Central memory CD8-positive, alpha-beta T cell (primary cell): ENCODE measurements around the gene ANG.
"Not testable (repeated sequence)": the region's sequence is repeated elsewhere in the genome, so short reads cannot be mapped to it uniquely, and the experiment has no call there.

Experiments
- ATAC-seq: fragments of 150-1000 bp; cut with Tn5 transposase; replicated peaks from 2 replicates; pipeline ENCODE4 v1.10.0; 2022; ENCODE audit warnings: mild to moderate bottlenecking, moderate FRiP score, moderate number of reproducible peaks; ENCODE audit not compliant: poor library complexity, severe bottlenecking; ENCODE audit errors: extremely low read depth
- DNase-seq, 2 donors: peaks; one replicate each; pipeline ENCODE4 v3.0.0; 2021; ENCODE audit warnings: low spot score in 2 of 2
- H3K27ac Mint-ChIP-seq: one replicate; pipeline ENCODE4 v1.8.0; 2022; ENCODE audit warnings: low read depth, mild to moderate bottlenecking, moderate library complexity, mixed read lengths
- H3K27me3 Mint-ChIP-seq: one replicate; pipeline ENCODE4 v1.8.0; 2022; ENCODE audit warnings: mixed read lengths
- H3K36me3 Mint-ChIP-seq: one replicate; pipeline ENCODE4 v1.8.0; 2022; ENCODE audit warnings: mild to moderate bottlenecking, moderate library complexity, mixed read lengths; ENCODE audit not compliant: insufficient read depth
- H3K4me1 Mint-ChIP-seq: one replicate; pipeline ENCODE4 v1.8.0; 2022; ENCODE audit warnings: mixed read lengths
- H3K4me3 Mint-ChIP-seq: one replicate; pipeline ENCODE4 v1.8.0; 2022; ENCODE audit warnings: mild to moderate bottlenecking, moderate library complexity, mixed read lengths
- H3K9me3 Mint-ChIP-seq: one replicate; pipeline ENCODE4 v1.8.0; 2022; ENCODE audit warnings: mixed read lengths

Gene ANG

DNA sequence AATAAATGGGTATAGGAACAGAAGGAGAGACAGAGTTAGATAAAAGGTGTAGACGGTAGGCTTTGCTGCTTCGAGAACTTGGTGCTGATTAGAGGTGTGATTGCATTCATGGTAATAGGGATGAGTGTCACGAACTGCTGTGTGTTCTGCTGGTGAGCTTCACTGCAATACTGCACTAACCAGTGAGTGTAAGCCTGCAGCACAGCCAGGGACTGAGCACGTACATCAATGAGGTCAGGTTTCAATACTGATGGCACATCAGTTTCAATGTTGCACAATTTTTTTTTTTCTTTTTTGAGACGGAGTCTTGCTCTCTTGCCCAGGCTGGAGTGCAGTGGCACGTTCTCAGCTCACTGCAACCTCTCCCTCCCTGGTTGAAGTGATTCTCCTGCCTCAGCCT is 32.2 kb downstream of the ANG start:
- H3K9me3 Mint-ChIP-seq: no peaks in the 10 kb centered on the region
- no peak overlapping the region for H3K27ac Mint-ChIP-seq
- H3K36me3 Mint-ChIP-seq: peaks cover 2% of the 10 kb centered on the region
- no peak for ATAC-seq
- H3K27me3 Mint-ChIP-seq: peaks cover 87% of the 10 kb centered on the region
- no peak for DNase-seq
- H3K4me3 Mint-ChIP-seq: no peak overlapping the region
- peaks cover 7% of the 10 kb centered on the region for H3K4me1 Mint-ChIP-seq

DNA sequence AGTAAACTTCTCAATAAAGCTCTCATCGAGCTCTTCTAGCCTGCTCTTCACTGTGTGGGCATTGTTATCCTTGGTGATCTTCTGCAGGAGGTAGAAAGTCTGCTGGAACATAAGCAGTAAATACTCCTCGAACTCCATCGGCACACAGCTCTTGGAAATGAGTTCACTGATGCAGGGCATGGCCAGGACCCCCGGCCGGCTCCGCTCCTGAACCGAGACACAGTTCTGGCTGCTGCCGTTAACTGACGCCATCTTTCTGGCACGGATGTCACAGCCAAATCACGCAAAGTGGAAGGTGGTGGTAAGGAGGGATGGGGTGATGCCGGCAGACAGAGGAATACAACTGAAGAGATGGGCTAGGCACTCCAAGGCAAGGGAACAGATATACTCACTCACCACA is 33.5 kb downstream of the ANG start:
- Mint-ChIP-seq H3K9me3 (no peaks in the 10 kb centered on the region), H3K36me3 (peaks cover 2% of the 10 kb centered on the region), H3K27ac (no peak overlapping the region), H3K27me3 (peaks cover 90% of the 10 kb centered on the region), H3K4me3 (no peak overlapping the region), H3K4me1 (peaks cover 7% of the 10 kb centered on the region)
- DNase-seq: no peak
- no peak for ATAC-seq

DNA sequence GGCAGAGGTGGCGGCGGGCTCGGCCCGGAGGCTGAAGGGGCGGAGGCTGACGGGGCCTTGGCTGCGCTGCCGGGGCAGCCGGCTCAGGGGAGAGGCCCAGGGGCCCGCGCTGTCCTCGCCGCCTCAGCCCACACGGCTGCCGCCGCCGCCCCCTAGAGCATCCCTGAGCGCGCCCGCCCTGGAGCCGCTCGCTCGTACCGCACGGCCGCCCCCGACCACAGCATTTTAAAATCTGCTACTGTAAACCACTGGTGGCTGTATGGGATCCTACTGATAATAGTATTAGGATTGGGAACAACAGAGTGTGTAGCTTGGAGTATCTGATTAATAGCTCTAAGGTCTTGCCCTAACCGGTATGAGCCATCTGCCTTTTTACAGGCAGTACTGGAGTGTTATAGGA is 34.9 kb downstream of the ANG start:
- H3K27me3 Mint-ChIP-seq: peaks cover 89% of the 10 kb centered on the region
- no peaks in the 10 kb centered on the region for H3K9me3 Mint-ChIP-seq
- H3K4me3 Mint-ChIP-seq: no peak overlapping the region
- no peak for DNase-seq
- no peak for ATAC-seq
- peaks cover 2% of the 10 kb centered on the region for H3K36me3 Mint-ChIP-seq
- H3K27ac Mint-ChIP-seq: no peak overlapping the region
- H3K4me1 Mint-ChIP-seq: peaks cover 7% of the 10 kb centered on the region

DNA sequence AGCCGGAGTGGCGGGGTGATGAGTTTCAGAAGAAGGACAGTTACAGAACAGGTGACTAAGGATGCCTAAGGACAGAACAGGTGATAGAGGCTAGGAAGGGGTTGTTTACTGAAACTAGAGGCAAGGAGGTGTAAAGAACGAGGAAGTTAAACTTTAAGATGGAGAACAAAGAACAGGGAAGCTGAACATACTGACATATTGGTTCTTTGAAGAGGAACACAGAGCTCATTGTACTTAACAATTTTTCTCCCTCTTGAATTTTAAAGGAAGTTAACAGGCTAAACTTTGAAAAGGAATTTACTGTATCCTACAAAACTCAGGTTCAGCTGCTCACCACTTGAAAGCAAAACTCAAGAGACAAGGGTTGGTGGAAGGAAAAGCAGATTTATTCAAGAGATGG is 37.6 kb downstream of the ANG start:
- H3K4me3 Mint-ChIP-seq, H3K4me1 Mint-ChIP-seq, ATAC-seq, DNase-seq, H3K36me3 Mint-ChIP-seq, H3K27ac Mint-ChIP-seq, H3K9me3 Mint-ChIP-seq: not testable (repeated sequence)
- H3K27me3 Mint-ChIP-seq: peaks cover 69% of the 10 kb centered on the region

DNA sequence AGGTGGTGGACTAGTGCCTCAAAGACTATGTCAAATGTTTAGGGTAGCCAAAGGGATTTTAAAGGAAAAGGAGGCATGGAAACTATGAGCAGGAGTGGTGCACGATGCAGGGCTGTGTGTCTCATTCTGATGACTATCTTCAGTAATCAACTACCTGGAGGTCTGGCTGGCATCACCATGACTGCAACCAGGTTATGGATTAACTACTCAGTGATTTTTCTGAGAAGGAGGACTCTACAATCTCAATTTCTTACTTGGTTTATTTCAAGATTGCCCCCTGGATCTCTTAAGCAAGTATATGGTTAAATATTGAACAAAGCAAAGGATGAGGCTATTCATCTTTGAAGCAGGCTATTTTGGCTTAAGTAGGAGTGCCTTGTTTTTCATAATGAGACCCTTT is 38.0 kb downstream of the ANG start:
- peaks cover 65% of the 10 kb centered on the region for H3K27me3 Mint-ChIP-seq
- H3K4me3 Mint-ChIP-seq: no peak overlapping the region
- no peaks in the 10 kb centered on the region for H3K9me3 Mint-ChIP-seq
- no peak overlapping the region for H3K27ac Mint-ChIP-seq
- no peak for ATAC-seq
- no peaks in the 10 kb centered on the region for H3K36me3 Mint-ChIP-seq
- DNase-seq: no peak
- peaks cover 7% of the 10 kb centered on the region for H3K4me1 Mint-ChIP-seq

DNA sequence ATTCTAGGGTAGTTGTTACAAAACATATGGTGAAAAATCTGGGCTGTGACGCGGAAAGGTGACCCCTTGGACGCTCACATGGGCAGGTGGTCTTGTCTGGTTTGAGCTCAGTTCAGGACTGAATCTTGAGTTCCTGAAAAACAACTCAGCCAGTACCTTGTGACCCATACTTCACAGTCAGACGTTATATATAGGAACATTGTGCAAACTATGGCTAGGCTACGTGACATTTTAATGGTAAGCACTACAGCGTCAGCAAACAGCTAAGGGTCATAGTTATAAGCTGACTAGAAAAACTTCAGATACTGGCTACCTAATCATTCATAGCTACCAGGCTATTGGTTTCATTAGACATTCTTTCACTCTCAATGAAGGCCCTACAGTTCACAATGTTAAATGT is 42.3 kb downstream of the ANG start:
- no peak overlapping the region for H3K27ac Mint-ChIP-seq
- no peak overlapping the region for H3K4me3 Mint-ChIP-seq
- DNase-seq (no peak), ATAC-seq (no peak)
- no peaks in the 10 kb centered on the region for H3K36me3 Mint-ChIP-seq
- H3K27me3 Mint-ChIP-seq: peaks cover 25% of the 10 kb centered on the region
- no peaks in the 10 kb centered on the region for H3K9me3 Mint-ChIP-seq
- no peaks in the 10 kb centered on the region for H3K4me1 Mint-ChIP-seq

DNA sequence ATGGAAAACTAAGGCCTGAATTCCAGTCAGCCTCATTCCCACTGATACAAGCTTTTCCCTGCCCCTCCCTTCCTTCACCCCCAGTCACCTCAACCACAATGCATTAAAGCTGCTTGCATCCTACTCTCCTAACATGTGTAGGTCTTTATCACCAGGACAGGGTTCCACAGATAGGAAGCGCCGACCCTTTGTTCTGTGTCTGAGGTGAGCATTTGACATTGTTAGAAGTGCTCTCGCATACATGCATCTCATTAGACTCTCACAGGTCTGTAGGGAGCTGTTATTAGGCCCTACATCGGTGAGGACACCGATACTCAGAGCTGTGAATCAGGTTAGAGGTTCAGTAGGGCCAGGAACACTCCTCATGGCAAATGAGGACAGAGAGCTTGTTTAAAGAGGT is 43.9 kb downstream of the ANG start:
- Mint-ChIP-seq H3K4me3 (no peak overlapping the region), H3K4me1 (no peaks in the 10 kb centered on the region), H3K9me3 (no peaks in the 10 kb centered on the region), H3K27me3 (peaks cover 9% of the 10 kb centered on the region), H3K36me3 (no peaks in the 10 kb centered on the region), H3K27ac (no peak overlapping the region)
- DNase-seq (no peak), ATAC-seq (no peak)

DNA sequence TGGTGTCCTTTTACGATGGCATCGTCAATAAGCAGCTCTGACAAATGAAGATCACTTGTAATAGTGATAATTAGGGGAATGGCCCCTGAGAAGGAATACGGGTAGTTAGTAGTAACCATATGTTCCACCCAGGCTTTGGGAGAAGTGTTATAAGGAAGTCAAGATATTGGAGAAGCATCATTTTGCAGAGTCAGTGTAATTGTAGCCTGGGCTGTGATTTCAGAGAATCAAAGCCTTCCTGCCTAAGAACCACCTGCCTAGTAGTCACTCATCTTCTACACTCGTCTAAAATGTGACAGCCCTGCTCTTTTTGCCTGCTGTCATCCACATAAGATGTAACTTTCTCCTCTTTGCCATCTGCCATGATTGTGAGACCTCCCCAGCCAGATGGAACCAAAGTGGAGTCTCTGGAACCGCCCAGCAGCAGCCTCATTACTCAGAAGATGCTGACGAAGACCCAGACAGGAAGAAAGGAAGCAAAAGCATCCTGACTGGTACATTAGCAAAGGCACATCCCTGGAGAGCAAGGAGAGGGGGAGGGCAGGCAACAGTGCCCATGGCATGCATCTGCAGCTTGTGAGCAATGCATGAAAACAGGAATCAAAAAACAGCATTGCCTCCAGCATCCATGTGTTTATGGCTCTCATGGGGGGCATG is 44.5 kb downstream of the ANG start:
- DNase-seq (no peak), ATAC-seq (no peak)
- H3K4me1 Mint-ChIP-seq: no peaks in the 10 kb centered on the region
- H3K4me3 Mint-ChIP-seq: no peak overlapping the region
- H3K27me3 Mint-ChIP-seq: peaks cover 2% of the 10 kb centered on the region
- no peaks in the 10 kb centered on the region for H3K9me3 Mint-ChIP-seq
- H3K36me3 Mint-ChIP-seq: peaks cover 2% of the 10 kb centered on the region
- H3K27ac Mint-ChIP-seq: no peak overlapping the region

DNA sequence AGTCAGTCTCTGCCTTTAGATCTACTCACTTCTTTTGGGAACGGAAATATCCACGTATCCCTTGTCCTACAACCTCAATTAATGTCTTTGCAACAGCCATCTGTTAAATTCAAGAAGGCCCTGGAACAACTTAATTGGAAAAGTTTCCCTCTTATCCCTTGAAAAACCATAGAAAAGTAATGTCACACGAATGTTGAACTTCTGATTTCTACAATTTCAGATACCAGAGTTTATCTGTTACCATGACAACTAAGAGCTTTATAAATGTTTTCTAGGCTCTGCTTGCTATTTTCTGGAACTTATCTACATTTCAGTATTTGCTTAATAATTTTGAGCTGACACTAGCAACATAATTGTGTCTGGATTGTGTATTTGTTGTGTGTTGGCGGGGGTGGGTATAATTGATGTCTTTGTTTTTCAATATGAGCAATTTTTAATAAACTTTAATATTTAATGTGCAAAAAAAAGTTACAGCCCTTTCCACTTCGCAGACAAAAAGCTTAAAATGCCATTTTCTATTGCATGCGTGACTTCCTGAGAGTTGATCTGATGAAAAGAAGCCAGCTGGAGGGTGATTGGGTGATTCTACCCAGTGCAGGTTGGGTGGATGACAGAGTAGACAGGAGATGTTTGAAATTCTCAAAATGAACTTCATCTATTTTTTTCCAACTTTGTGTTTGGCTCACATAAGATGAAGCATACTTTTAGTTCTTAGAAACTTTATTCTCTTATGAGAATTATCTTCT is 45.3 kb downstream of the ANG start:
- Mint-ChIP-seq H3K4me3 (no peak overlapping the region), H3K27me3 (no peaks in the 10 kb centered on the region), H3K36me3 (peaks cover 3% of the 10 kb centered on the region), H3K27ac (no peak overlapping the region), H3K9me3 (no peaks in the 10 kb centered on the region), H3K4me1 (no peaks in the 10 kb centered on the region)
- no peak for ATAC-seq
- no peak for DNase-seq

DNA sequence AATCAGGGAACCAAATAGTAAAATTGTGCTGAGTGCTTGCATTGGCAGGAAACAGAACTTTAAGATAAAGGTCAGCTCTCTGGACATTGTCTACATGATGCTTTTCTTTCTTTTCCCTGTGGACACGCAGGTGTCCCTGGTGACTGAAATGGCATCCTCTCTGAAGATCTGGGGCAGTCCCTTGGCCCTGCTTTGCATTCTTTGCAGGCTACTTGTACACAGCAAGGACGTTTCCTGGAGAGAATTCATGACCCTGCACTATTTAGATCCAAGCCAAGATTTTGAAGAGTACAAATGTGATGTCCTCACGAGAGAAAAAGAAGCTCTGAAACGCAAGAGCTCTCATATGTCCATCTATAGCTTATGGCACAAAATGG is 45.9 kb downstream of the ANG start:
- Mint-ChIP-seq H3K27me3 (no peaks in the 10 kb centered on the region), H3K27ac (no peak overlapping the region), H3K9me3 (no peaks in the 10 kb centered on the region), H3K4me3 (no peak overlapping the region), H3K4me1 (no peaks in the 10 kb centered on the region), H3K36me3 (peaks cover 3% of the 10 kb centered on the region)
- ATAC-seq: no peak
- DNase-seq: no peak

DNA sequence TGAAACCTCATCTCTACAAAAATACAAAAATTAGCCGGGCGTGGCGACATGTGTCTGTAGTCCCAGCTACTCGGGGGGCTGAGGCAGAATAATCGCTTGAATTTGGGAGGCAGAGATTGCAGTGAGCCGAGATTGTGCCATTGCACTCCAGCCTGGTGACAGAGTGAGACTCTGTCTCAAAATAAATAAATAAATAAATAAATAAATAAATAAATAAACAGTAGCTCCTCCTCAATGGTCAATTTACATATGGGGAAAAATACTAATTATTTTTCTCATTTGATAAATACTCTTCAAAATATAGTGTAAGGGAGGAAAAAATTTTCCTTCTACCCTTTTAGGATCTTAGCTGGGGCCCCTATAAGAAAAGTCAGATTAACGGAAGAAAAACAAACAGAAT is 49.7 kb downstream of the ANG start:
- H3K27ac Mint-ChIP-seq, ATAC-seq, DNase-seq, H3K36me3 Mint-ChIP-seq, H3K9me3 Mint-ChIP-seq, H3K27me3 Mint-ChIP-seq, H3K4me1 Mint-ChIP-seq, H3K4me3 Mint-ChIP-seq: not testable (repeated sequence)

DNA sequence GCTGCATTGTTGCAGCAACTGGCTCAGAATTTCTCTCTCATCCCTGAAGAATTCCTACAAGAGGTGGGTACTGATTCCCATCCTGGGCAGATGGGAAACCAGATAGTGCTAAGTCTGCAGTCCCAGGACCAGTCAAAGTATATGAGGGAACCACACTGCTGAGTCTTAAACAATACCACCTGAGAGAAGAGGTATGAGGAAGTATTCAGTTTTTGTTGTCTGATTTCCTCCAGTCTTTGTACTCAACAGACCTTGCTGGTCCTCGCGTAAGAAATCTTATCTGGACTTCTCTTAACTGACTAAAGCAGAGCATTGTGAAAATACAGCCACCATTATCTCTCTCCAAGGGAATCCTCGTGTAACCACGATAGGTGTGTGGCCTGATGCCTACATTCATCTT is 53.6 kb downstream of the ANG start:
- H3K27ac Mint-ChIP-seq: no peak overlapping the region
- H3K27me3 Mint-ChIP-seq: peaks cover 18% of the 10 kb centered on the region
- H3K9me3 Mint-ChIP-seq: no peaks in the 10 kb centered on the region
- DNase-seq: no peak
- H3K4me1 Mint-ChIP-seq: no peaks in the 10 kb centered on the region
- H3K4me3 Mint-ChIP-seq: no peak overlapping the region
- ATAC-seq: no peak
- peaks cover 3% of the 10 kb centered on the region for H3K36me3 Mint-ChIP-seq

DNA sequence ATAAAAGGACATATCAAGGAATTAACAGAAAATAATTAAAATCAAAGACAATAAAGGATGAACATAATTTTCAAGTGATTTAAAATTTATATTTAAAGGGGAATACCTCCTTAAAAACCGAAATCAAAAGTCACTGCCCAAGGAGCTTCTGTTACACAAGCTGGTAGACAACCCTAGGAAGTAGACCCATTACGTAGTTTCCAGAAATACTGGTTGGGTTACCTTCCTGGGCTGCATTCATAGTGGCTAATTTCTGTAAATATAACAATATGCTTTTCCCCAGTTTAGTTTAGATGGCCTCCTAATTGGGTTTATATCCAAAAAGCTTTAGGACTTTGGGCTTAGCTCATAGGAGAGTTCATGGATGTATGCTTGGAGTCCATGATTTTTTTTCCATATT is 55.0 kb downstream of the ANG start:
- Mint-ChIP-seq H3K27ac (no peak overlapping the region), H3K36me3 (no peaks in the 10 kb centered on the region), H3K27me3 (peaks cover 32% of the 10 kb centered on the region), H3K4me3 (no peak overlapping the region), H3K4me1 (no peaks in the 10 kb centered on the region), H3K9me3 (no peaks in the 10 kb centered on the region)
- no peak for DNase-seq
- ATAC-seq: no peak
